Fibroblast of mammary gland (primary cell): ENCODE measurements around the gene FOXK2.

Experiments
- DNase-seq: peaks from one replicate; pipeline ENCODE4 v3.0.0-alpha.2; 2010; ENCODE audit warnings: low read depth
- H3K4me3 ChIP-seq: 2 replicates; pipeline ENCODE4 v1.5.1; 2011; ENCODE audit warnings: low read depth, mild to moderate bottlenecking, low read length, moderate library complexity; ENCODE audit not compliant: control insufficient read depth
- CTCF ChIP-seq: conservative IDR thresholded peaks from 2 replicates; pipeline ENCODE4 v1.5.1; 2011; ENCODE audit warnings: low read depth, low read length, inconsistent platforms; ENCODE audit not compliant: control insufficient read depth, insufficient read depth

Gene FOXK2

GRCh38 chr17:82596837-82597672 lies 77.5 kb downstream of the FOXK2 start:
- no peak overlapping the region for H3K4me3 ChIP-seq
- no peak for DNase-seq
- no peak for TF ChIP-seq CTCF

GRCh38 chr17:82598256-82599119 lies 79.0 kb downstream of the FOXK2 start:
- TF ChIP-seq CTCF: no peak
- peak; percentile 88 for DNase-seq
- H3K4me3 ChIP-seq: no peak overlapping the region

GRCh38 chr17:82599674-82600661 lies 80.4 kb downstream of the FOXK2 start:
- no peak for DNase-seq

GRCh38 chr17:82600731-82601446 lies 81.4 kb downstream of the FOXK2 start:
- no peak for TF ChIP-seq CTCF
- no peak overlapping the region for H3K4me3 ChIP-seq
- no peak for DNase-seq

More at GRCh38 chr17:82599674-82600661, 80.4 kb downstream of the FOXK2 start:
- no peak overlapping the region for H3K4me3 ChIP-seq
- no peak for TF ChIP-seq CTCF

- TF ChIP-seq CTCF: no peak
- no peak for DNase-seq
- no peak overlapping the region for H3K4me3 ChIP-seq
Observed at GRCh38 chr17:82601447-82602000, 82.0 kb downstream of the FOXK2 start.

- no peak for TF ChIP-seq CTCF
- DNase-seq: no peak
- no peak overlapping the region for H3K4me3 ChIP-seq
Observed at GRCh38 chr17:82602487-82602886, 83.0 kb downstream of the FOXK2 start.
